K562 (cell line): ENCODE results near the gene SLC22A23.

Experiments
- EZH2 ChIP-seq: IDR thresholded peaks from 2 replicates; pipeline ENCODE4 v1.6.1; 2012; ENCODE audit warnings: low read depth, mild to moderate bottlenecking, inconsistent platforms, low read length, borderline replicate concordance
- GTF2A2 ChIP-seq: IDR thresholded peaks from 2 replicates; pipeline ENCODE4 v1.6.1; 2016; ENCODE audit warnings: mild to moderate bottlenecking, missing genetic modification characterization, missing compliant biosample characterization
- HCFC1 ChIP-seq: IDR thresholded peaks from 2 replicates; pipeline ENCODE4 v1.6.1; 2012; ENCODE audit warnings: low read depth, low read length, improper control_type of control experiment
- POLR2A ChIP-seq: fragments of 450-650 bp; conservative IDR thresholded peaks from 2 replicates; pipeline ENCODE4 v1.6.1; 2016
- POLR2AphosphoS5 ChIP-seq: IDR thresholded peaks from 2 replicates; pipeline ENCODE4 v1.6.1; 2011; ENCODE audit warnings: mild to moderate bottlenecking, low read depth, low read length, moderate library complexity; ENCODE audit not compliant: control insufficient read depth, insufficient read depth
- TAF1 ChIP-seq: IDR thresholded peaks from 2 replicates; pipeline ENCODE4 v1.6.1; 2011; ENCODE audit warnings: mild to moderate bottlenecking, low read length, moderate library complexity; ENCODE audit not compliant: insufficient read depth, control insufficient read depth, severe bottlenecking; ENCODE audit errors: extremely low read depth
- TBP ChIP-seq: optimal IDR thresholded peaks from 2 replicates; pipeline ENCODE3; 2011; ENCODE audit warnings: low read depth, low read length, improper control_type of control experiment
- ZNF217 ChIP-seq: sonication (generic); formaldehyde crosslinking; IDR thresholded peaks from 2 replicates; pipeline ENCODE4 v1.8.0; 2022; ENCODE audit warnings: mild to moderate bottlenecking, missing genetic modification reagents
- TF ChIP-seq, protein P1 (sequence below), 2 experiments: fragments of 450-650 bp; formaldehyde crosslinking in 1 of 2; IDR thresholded peaks; 2 replicates each; pipeline versions ENCODE4 v1.4.0 to v1.6.1; 2014 to 2020; ENCODE audit warnings: mild to moderate bottlenecking in 2 of 2, borderline replicate concordance in 1 of 2, low read depth in 1 of 2
- TF ChIP-seq, protein P2 (sequence below), 2 experiments: fragments of 450-650 bp in 1 of 2; sonication (generic) in 1 of 2; formaldehyde crosslinking in 1 of 2; IDR thresholded peaks in 1 of 2; conservative IDR thresholded peaks in 1 of 2; 2 replicates each; pipeline versions ENCODE4 v1.6.1 to v1.8.1; 2016 to 2023; ENCODE audit warnings: mild to moderate bottlenecking in 2 of 2, moderate library complexity in 2 of 2, inconsistent platforms in 1 of 2, missing genetic modification reagents in 1 of 2
- TF ChIP-seq, protein P3 (sequence below), 3 experiments: IDR thresholded peaks in 2 of 3; conservative IDR thresholded peaks in 1 of 3; 2 replicates each; pipeline ENCODE4 v1.5.1; 2011 to 2012; ENCODE audit warnings: low read length in 3 of 3, mild to moderate bottlenecking in 3 of 3, control low read depth in 2 of 3, improper control_type of control experiment in 1 of 3, inconsistent platforms in 1 of 3, low read depth in 1 of 3, mixed read lengths in 1 of 3, moderate library complexity in 1 of 3; ENCODE audit not compliant: insufficient read depth in 2 of 3
- TF ChIP-seq, protein P4 (sequence below): fragments of 250-450 bp; sonication (Bioruptor Pico); IDR thresholded peaks from 2 replicates; pipeline ENCODE4 v1.8.0; 2021; ENCODE audit warnings: borderline replicate concordance, mild to moderate bottlenecking, moderate library complexity; ENCODE audit not compliant: poor library complexity, severe bottlenecking

DNA sequence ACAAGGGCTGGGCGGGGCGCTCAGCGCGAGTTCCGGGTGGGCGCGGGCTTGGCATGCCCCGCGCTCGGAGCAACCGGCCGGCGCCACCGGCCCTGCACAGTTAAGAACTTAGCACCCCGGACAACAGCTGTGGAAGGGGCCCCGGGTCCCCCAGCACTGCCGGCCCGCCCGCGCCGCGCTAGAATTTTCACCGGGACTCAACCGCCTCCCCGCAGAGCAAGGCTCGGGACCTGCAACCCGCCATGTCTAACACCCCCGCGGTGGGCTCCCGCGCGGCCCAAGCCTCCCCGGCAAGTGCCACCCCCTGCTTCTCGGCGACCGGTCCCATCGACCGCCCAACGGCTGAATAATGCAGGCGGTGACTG is 203.3 kb downstream of the SLC22A23 start:
- no peak for TF ChIP-seq EZH2
- no peak for TF ChIP-seq TBP
- TF ChIP-seq, protein P1, sequence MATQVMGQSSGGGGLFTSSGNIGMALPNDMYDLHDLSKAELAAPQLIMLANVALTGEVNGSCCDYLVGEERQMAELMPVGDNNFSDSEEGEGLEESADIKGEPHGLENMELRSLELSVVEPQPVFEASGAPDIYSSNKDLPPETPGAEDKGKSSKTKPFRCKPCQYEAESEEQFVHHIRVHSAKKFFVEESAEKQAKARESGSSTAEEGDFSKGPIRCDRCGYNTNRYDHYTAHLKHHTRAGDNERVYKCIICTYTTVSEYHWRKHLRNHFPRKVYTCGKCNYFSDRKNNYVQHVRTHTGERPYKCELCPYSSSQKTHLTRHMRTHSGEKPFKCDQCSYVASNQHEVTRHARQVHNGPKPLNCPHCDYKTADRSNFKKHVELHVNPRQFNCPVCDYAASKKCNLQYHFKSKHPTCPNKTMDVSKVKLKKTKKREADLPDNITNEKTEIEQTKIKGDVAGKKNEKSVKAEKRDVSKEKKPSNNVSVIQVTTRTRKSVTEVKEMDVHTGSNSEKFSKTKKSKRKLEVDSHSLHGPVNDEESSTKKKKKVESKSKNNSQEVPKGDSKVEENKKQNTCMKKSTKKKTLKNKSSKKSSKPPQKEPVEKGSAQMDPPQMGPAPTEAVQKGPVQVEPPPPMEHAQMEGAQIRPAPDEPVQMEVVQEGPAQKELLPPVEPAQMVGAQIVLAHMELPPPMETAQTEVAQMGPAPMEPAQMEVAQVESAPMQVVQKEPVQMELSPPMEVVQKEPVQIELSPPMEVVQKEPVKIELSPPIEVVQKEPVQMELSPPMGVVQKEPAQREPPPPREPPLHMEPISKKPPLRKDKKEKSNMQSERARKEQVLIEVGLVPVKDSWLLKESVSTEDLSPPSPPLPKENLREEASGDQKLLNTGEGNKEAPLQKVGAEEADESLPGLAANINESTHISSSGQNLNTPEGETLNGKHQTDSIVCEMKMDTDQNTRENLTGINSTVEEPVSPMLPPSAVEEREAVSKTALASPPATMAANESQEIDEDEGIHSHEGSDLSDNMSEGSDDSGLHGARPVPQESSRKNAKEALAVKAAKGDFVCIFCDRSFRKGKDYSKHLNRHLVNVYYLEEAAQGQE (IDR thresholded peaks at IDR 0.05; ENCODE audit: borderline replicate concordance): no peak
- TF ChIP-seq, protein P1 (CRISPR knock-in tag; IDR thresholded peaks at IDR 0.05; ENCODE audit: low read depth): no peak
- TF ChIP-seq, protein P2, sequence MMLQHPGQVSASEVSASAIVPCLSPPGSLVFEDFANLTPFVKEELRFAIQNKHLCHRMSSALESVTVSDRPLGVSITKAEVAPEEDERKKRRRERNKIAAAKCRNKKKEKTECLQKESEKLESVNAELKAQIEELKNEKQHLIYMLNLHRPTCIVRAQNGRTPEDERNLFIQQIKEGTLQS (IDR thresholded peaks at IDR 0.05): no peak
- TF ChIP-seq, protein P2 (CRISPR knock-in tag; conservative IDR thresholded peaks at IDR 0.05): no peak
- no peak for TF ChIP-seq TAF1
- no peak for TF ChIP-seq POLR2A
- TF ChIP-seq, protein P3, sequence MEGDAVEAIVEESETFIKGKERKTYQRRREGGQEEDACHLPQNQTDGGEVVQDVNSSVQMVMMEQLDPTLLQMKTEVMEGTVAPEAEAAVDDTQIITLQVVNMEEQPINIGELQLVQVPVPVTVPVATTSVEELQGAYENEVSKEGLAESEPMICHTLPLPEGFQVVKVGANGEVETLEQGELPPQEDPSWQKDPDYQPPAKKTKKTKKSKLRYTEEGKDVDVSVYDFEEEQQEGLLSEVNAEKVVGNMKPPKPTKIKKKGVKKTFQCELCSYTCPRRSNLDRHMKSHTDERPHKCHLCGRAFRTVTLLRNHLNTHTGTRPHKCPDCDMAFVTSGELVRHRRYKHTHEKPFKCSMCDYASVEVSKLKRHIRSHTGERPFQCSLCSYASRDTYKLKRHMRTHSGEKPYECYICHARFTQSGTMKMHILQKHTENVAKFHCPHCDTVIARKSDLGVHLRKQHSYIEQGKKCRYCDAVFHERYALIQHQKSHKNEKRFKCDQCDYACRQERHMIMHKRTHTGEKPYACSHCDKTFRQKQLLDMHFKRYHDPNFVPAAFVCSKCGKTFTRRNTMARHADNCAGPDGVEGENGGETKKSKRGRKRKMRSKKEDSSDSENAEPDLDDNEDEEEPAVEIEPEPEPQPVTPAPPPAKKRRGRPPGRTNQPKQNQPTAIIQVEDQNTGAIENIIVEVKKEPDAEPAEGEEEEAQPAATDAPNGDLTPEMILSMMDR (IDR thresholded peaks at IDR 0.05 in 2 of 3, conservative IDR thresholded peaks at IDR 0.05 in 1 of 3; ENCODE audit: insufficient read depth in 2 of 3, low read depth in 1 of 3, low read length in 3 of 3): no peak
- TF ChIP-seq, protein P4, sequence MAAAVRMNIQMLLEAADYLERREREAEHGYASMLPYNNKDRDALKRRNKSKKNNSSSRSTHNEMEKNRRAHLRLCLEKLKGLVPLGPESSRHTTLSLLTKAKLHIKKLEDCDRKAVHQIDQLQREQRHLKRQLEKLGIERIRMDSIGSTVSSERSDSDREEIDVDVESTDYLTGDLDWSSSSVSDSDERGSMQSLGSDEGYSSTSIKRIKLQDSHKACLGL (CRISPR knock-in tag): no peak
- no peak for TF ChIP-seq HCFC1
- TF ChIP-seq GTF2A2: no peak
- TF ChIP-seq POLR2AphosphoS5: no peak
- no peak for TF ChIP-seq ZNF217 (CRISPR knock-in tag)
